COR-L47 (cell line): ENCODE data around the gene NKD2.
"Not testable (repeated sequence)": the region's sequence is repeated elsewhere in the genome, so short reads cannot be mapped to it uniquely, and the experiment has no call there.

Experiments used
- DNase-seq: peaks from one replicate; lab custom pipeline; 2025; lab: John Stamatoyannopoulos, UW

The NKD2 gene

GRCh38 chr5:1000831-1001230 lies 7.8 kb upstream of the NKD2 start:
- not testable (repeated sequence) for DNase-seq

GRCh38 chr5:1001406-1002270 lies 7.0 kb upstream of the NKD2 start:
- no peak for DNase-seq

DNA sequence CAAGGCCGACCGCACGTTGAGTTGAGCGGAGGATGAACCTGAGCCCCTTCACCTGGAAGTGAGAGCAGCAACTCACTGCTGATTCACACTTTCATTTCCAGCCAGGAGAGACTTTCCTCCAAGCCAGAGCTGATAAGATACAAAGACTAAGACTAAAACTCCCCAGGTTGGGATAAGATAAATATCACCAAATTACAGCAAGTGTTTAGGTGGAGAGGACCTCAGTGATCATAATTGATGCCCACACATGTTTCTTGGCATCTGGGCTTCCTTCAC lies 6.4 kb upstream of the NKD2 start:
- no peak for DNase-seq

DNA sequence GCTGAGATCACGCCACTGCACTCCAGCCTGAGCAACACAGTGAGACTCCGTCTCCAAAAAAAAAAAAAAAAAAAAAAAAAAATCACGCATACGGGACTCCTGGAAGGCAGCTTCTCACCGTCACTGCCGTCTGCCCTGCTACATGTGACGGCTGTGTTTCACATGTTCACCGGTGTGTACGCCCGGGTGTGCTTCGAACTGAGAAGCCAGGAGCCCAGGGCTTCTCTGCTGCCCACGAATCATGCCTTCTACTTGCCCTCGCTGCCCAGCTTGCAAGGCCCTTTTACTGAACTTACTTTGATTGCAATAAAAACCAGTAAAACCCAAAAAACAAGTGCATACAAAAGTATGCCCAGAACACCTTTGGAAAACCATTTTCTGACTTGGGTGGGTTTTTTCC lies 5.8 kb upstream of the NKD2 start:
- DNase-seq: no peak

GRCh38 chr5:1003296-1003937 lies 5.2 kb upstream of the NKD2 start:
- peak; percentile 92 for DNase-seq

DNA sequence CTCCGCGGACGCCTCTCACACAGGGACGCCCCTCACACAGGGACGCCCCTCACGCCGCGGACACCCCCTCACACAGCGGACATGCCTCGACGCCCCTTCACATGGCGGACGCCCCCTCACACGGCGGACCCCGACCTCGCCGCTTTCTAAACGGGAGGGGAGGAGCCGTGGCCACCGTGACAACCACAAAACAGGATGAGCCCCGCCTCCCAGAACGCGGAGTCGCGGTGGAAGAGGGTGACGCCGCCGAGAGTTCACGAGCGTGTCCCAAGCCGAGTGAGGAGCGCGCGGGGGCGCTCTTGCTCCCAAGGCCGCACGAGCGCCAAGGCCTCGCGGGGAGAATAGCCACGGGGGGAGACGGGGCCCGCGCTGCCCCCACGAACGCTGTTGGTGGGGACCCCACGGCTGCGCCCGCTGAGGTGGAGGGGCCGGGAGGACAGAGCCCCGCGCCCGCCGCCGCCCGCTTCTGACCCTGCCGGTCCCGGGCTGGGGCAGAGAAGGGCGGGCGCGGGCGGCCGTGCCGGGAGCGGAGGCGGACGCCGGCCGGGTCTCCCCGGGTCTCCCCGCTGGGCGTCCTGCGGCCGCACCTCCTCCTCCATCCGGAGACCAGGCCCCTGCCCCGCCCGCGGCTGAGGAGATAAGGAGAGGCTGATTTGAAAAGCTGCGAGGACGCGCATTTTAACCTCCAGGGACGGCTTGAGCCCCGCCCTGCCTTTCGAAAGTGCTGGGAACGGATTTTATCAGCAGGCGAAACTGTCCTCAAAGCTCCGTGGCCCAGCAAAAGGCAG lies 3.9 kb upstream of the NKD2 start:
- peak; percentile 29 for DNase-seq

GRCh38 chr5:1005249-1005851 lies 3.3 kb upstream of the NKD2 start:
- DNase-seq: no peak

DNA sequence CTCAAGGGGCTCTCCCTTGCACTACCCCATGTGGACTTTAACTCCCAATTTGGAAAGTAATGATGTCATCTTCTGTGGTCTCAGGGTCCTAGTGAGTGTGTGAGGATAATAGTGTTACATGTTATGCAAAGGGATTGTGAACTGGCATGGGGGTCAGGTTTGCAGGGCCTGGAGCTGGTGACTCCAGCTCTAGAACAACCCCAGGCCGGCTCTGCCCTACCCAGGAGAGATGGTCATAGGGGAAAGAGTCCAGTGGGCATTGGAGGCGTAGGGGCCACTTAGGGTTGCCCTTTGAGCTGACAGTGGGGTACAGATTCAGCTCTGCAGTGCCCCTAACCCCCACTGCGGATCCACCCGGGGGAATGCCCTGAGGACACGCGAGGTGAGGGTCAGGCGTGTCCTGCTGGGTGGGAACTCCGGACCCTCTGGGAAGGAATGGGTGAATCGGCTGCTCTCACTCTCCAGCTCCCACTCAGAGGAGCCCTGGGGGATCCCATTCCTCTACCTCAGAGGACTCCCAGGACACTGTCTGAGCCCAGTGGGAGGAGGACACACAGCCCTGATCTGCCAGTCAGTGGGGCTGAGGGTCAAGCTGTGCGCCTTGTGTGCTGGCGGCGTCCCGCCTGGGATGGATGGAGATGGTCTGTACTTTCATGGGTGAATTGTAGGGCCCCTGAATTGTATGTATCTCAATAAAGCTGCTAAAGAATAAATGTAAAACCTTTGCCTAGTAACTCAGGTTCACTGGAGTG lies 2.5 kb upstream of the NKD2 start:
- no peak for DNase-seq

- DNase-seq: no peak
Observed at GRCh38 chr5:1006656-1007071, 1.9 kb upstream of the NKD2 start.

- no peak for DNase-seq
Observed at GRCh38 chr5:1007221-1007680, 1.4 kb upstream of the NKD2 start.

- DNase-seq: no peak
Observed at GRCh38 chr5:1007681-1008450, 736 bp upstream of the NKD2 start.

- DNase-seq: no peak
Observed at GRCh38 chr5:1009359-1010180, 968 bp downstream of the NKD2 start.

DNA sequence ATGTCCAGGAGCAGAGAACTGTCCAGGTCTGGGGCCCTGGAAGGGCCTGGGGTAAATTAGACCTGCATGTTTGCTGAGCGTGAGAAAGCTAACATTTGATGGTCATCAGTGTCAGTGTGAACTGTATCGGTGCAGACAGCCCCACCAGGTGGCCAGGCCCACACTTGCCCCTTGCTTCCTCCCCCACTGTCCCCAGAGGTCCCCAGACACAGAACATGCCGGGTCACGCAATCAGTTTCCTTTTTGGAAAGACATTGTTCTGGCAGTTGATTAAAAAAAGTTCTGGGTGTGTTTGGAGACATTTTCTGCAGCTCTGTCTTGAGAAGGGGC lies 1.5 kb downstream of the NKD2 start:
- no peak for DNase-seq

DNA sequence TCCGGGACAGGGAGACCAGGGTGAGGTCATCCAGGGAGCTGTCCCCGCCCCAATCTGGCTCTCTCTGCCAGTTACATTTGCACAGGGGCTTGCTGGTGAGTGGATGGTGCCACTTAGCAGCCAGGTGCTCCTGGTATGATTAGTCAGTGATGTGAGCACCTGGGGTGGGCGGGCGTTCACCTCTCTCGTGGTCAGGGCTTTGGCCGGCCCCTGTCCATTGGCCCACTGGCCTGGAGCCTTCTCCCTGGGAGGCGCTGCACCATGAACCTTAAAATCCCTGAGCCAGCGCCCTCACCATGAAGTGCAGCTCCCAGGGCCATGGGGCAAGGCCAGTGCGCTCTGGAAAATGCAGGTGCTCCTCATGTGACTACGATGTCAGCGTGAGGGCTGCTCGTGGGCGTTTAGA lies 2.0 kb downstream of the NKD2 start:
- DNase-seq: no peak

- peak; percentile 25 for DNase-seq
Observed at GRCh38 chr5:1011226-1011631, 2.6 kb downstream of the NKD2 start.

DNA sequence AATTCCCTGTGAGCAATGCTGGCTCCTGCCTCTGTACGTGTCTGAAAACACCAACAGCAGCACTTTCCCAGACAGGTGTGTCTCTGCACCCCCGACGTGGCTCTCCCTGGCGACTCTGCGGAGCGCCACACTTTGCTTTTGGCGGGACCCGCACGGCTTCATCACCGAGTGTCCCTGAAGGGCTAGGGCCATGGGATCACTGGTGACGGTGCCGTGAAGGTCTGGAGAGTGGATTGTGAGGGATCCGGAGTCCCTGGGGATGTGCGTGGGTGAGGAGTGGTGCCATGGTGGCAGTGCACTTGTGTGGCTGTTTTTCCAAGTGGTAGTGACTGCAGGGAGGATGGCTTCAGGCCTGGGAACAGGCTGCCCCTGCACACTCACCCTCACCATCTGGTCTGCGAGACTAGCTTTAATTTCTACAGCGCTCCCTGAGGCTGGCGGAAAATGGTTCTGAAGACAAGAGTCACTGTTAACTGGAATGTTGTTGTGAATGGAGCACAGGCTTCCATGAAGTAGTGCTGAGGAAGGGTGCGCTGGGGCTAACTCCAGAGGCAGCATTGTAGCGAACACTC lies 3.2 kb downstream of the NKD2 start:
- DNase-seq: no peak

DNA sequence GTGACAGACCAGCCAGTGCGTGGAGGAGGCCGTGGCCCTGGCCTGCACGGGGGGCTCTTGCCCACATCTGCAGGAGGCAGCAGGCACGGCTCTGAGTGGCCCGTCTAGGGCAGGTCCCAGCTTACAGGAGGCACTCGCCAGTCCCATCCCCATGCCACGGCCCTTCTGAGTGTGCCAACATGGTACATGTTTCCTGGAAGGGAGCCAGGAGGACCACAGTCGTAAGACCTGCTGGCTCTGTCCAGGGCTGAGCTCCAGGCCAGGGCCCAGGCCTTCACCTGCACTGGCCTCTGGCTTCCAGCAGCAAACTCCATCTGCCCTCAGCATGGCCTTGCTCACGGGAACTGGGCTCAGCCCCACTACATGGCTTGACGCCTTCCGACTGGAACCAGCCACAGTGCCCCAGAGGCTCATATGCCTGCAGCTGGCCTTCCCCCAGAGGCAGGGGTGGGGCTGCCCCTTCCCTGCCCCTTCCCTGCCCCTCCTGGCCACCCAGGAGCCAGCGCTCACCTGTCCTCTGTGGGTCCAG lies 3.8 kb downstream of the NKD2 start:
- no peak for DNase-seq

DNA sequence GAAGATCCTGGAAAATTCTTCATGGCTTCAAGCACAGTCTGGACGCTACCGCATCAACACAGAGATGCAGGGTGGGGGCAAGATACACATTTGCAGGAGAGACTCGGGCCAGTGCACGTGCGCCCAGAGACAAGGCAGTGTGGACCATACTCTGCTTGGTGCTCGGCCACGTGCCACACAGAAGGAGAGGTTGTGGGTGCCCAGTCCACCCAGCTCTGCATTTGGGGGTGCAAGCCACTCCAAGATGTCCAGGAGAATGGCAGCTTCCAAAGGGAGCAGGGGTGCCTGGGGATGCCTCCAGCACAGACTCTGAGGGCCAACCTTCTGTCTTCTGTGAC lies 4.3 kb downstream of the NKD2 start:
- DNase-seq: no peak

DNA sequence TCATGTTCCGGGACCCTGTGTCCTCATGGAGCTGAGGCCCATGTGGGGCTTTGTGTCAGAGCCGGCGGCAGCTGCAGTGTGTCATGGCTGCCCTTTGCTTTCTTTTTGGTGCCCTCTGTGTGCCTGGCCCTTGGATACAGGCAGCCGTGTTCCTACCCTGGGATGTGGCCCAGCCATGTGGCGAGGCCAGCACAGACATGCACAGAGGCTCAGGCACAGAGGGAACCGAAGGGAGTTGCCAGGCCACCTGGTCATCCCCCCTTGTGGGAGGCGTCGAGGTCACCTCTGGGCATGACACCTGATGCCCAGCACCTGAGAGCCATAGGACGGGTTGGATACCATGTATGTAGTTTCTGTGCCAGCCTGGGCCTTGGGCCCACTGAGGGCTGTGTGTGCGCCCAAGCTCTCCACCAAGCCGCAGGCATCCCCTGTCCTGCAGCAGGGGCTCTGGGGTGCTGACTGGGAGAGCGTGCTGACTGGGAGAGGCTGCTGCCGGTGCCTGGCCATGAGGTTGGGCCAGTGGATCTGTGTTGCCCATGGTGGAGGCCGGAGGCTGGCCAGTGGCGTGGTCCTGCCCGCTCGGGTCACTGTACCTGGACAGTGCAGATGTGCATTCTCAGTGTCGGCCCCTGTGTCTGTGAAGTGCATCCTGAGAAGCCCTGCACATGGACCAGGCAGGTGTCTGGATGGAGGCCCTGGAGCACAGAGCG lies 4.8 kb downstream of the NKD2 start:
- no peak for DNase-seq
